ENCODE data around the gene DPH2.

DNA sequence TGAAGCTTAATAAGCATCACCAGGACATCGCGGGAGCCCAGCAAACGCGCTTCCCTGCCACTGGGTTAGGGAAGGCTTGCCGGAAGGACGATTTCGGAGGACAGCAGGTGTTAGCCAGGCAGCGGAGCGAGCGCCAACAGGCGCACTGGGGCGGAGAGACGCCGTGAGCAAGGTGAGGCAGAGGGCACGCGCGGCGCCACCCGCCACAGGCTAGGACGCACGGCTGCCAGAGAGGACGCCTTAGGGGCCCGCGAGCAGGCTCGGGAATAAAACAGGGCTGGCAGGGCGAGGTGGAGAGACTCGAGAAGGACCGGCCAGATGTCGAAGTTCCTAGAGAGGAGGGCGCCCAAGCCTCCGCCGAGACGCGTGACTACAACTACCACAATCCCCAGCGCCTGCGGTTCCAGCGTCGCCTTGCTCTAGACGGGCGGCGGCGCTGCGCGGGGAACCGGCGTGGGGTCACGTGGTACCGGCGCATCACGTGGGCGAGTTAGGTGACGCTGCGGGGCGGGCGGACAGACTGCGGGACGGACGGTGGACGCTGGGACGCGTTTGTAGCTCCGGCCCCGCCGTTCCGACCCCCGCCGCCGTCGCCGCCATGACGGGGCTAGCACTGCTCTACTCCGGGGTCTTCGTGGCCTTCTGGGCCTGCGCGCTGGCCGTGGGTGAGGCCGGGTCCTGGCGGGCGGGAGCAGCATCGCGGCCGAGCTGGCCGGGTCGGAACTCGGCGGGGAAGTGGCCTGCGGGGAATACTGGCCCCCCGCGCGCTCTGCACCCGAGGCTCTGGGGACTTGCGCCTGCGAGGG lies 4.8 kb downstream of the DPH2 start, which contains the start of gene ATP6V0B:
- TF ChIP-seq CSDC2 (CRISPR knock-in tag; IDR thresholded peaks at IDR 0.05): no peak
- TF ChIP-seq ZFP3 (CRISPR knock-in tag; IDR thresholded peaks at IDR 0.05): no peak
- no peak for TF ChIP-seq ARNTL (CRISPR knock-in tag; IDR thresholded peaks at IDR 0.05; ENCODE audit: borderline replicate concordance, low read depth)
